Neutrophil (primary cell): ENCODE data around the gene KCNT1.

Source experiments
- H3K27ac ChIP-seq: fragments of 200-600 bp; sonication (generic); 2 replicates; pipeline ENCODE4 v1.5.1; 2016; ENCODE audit warnings: mild to moderate bottlenecking, moderate library complexity
- H3K27me3 ChIP-seq: fragments of 200-600 bp; sonication (generic); 2 replicates; pipeline ENCODE4 v1.6.0; 2016; ENCODE audit warnings: mild to moderate bottlenecking
- H3K36me3 ChIP-seq: fragments of 200-600 bp; sonication (generic); 2 replicates; pipeline ENCODE4 v1.5.1; 2017
- H3K4me1 ChIP-seq, 2 experiments: fragments of 200-600 bp in 1 of 2; sonication (generic) in 1 of 2; 1 replicate in 1 of 2; 2 replicates in 1 of 2; pipeline versions ENCODE4 v1.5.1 to v1.6.1; 2013 to 2016; ENCODE audit warnings: low read depth in 1 of 2, low read length in 1 of 2, mild to moderate bottlenecking in 1 of 2, moderate library complexity in 1 of 2; ENCODE audit not compliant: control insufficient read depth in 1 of 2, insufficient read depth in 1 of 2
- H3K4me3 ChIP-seq, 2 experiments: fragments of 200-600 bp in 1 of 2; sonication (generic) in 1 of 2; 1 replicate in 1 of 2; 2 replicates in 1 of 2; pipeline ENCODE4 v1.5.1; 2013 to 2016; ENCODE audit warnings: low read depth in 1 of 2, low read length in 1 of 2, mild to moderate bottlenecking in 1 of 2, moderate library complexity in 1 of 2
- H3K9me3 ChIP-seq: fragments of 200-600 bp; sonication (generic); 2 replicates; pipeline ENCODE4 v1.5.1; 2016
- TF ChIP-seq, protein P1 (sequence below): fragments of 200-600 bp; sonication (generic); IDR thresholded peaks from 2 replicates; pipeline ENCODE4 v1.5.1; 2016; ENCODE audit warnings: antibody characterized with exemption

The KCNT1 gene

GRCh38 chr9:135763716-135764446, 61.9 kb downstream of the KCNT1 start:
- no peaks in the 10 kb centered on the region for H3K36me3 ChIP-seq
- no peak overlapping the region for H3K27ac ChIP-seq
- no peak overlapping the region for H3K4me3 ChIP-seq
- H3K4me1 ChIP-seq = no peaks in the 10 kb centered on the region
- H3K9me3 ChIP-seq = peaks cover 9% of the 10 kb centered on the region
- TF ChIP-seq, protein P1, sequence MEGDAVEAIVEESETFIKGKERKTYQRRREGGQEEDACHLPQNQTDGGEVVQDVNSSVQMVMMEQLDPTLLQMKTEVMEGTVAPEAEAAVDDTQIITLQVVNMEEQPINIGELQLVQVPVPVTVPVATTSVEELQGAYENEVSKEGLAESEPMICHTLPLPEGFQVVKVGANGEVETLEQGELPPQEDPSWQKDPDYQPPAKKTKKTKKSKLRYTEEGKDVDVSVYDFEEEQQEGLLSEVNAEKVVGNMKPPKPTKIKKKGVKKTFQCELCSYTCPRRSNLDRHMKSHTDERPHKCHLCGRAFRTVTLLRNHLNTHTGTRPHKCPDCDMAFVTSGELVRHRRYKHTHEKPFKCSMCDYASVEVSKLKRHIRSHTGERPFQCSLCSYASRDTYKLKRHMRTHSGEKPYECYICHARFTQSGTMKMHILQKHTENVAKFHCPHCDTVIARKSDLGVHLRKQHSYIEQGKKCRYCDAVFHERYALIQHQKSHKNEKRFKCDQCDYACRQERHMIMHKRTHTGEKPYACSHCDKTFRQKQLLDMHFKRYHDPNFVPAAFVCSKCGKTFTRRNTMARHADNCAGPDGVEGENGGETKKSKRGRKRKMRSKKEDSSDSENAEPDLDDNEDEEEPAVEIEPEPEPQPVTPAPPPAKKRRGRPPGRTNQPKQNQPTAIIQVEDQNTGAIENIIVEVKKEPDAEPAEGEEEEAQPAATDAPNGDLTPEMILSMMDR = no peak
- H3K27me3 ChIP-seq = no peaks in the 10 kb centered on the region

- H3K9me3 ChIP-seq = peaks cover 9% of the 10 kb centered on the region
- H3K36me3 ChIP-seq = no peaks in the 10 kb centered on the region
- H3K27ac ChIP-seq = no peak overlapping the region
- no peaks in the 10 kb centered on the region for H3K27me3 ChIP-seq
- H3K4me1 ChIP-seq = no peaks in the 10 kb centered on the region
- TF ChIP-seq, protein P1 = no peak
- H3K4me3 ChIP-seq = no peak overlapping the region
Measured at GRCh38 chr9:135764731-135765130, 62.7 kb downstream of the KCNT1 start.

GRCh38 chr9:135765416-135765815, 63.4 kb downstream of the KCNT1 start:
- H3K4me1 ChIP-seq = no peaks in the 10 kb centered on the region
- TF ChIP-seq, protein P1 = no peak
- peaks cover 9% of the 10 kb centered on the region for H3K9me3 ChIP-seq
- H3K36me3 ChIP-seq = no peaks in the 10 kb centered on the region
- H3K27me3 ChIP-seq = no peaks in the 10 kb centered on the region
- no peak overlapping the region for H3K4me3 ChIP-seq
- H3K27ac ChIP-seq = no peak overlapping the region

GRCh38 chr9:135766251-135766650, 64.3 kb downstream of the KCNT1 start:
- Histone ChIP-seq H3K4me3 (no peak overlapping the region), H3K27ac (no peak overlapping the region), H3K4me1 (no peaks in the 10 kb centered on the region), H3K9me3 (peaks cover 9% of the 10 kb centered on the region), H3K36me3 (no peaks in the 10 kb centered on the region), H3K27me3 (no peaks in the 10 kb centered on the region)
- TF ChIP-seq, protein P1 = no peak

- peaks cover 9% of the 10 kb centered on the region for H3K9me3 ChIP-seq
- H3K27me3 ChIP-seq = no peaks in the 10 kb centered on the region
- H3K36me3 ChIP-seq = no peaks in the 10 kb centered on the region
- H3K4me3 ChIP-seq = no peak overlapping the region
- H3K4me1 ChIP-seq = no peaks in the 10 kb centered on the region
- no peak overlapping the region for H3K27ac ChIP-seq
- TF ChIP-seq, protein P1 = no peak
Measured at GRCh38 chr9:135766707-135767106, 64.7 kb downstream of the KCNT1 start.
